Measurements from ENCODE around the gene ADPRHL1.

- TF ChIP-seq CTCF (IDR thresholded peaks at IDR 0.05; ENCODE audit: poor library complexity) (no peak), EZH2phosphoT487 (IDR thresholded peaks at IDR 0.05; ENCODE audit: low read depth, severe bottlenecking, unreplicated experiment) (no peak)
Measured at GRCh38 chr13:113445791-113446487, 7.3 kb downstream of the ADPRHL1 start.
